H9 (cell line): ENCODE measurements around the gene SULF2. TPM values are rescaled to one million over a fixed set of nuclear protein-coding genes. Genes with fewer than 3 reads are reported as not detected.

Experiments
- DNase-seq: peaks from one replicate; pipeline ENCODE4 v3.0.0-alpha.2; 2017
- H2AFZ ChIP-seq: one replicate; pipeline ENCODE4 v1.6.1; 2013; ENCODE audit warnings: mild to moderate bottlenecking, low read length, control low read depth, moderate library complexity
- H2AK5ac ChIP-seq: 2 replicates; pipeline ENCODE4 v1.6.1; 2013; ENCODE audit warnings: low read length, control low read depth, mixed read lengths; ENCODE audit not compliant: insufficient read length
- H2BK120ac ChIP-seq: one replicate; pipeline ENCODE4 v1.6.1; 2013; ENCODE audit warnings: low read depth, mild to moderate bottlenecking, low read length, control low read depth, inconsistent platforms; ENCODE audit not compliant: poor library complexity, severe bottlenecking
- H2BK12ac ChIP-seq: 2 replicates; pipeline ENCODE4 v1.6.1; 2013; ENCODE audit warnings: low read length, control low read depth, mixed read lengths, low read depth; ENCODE audit not compliant: insufficient read length
- H2BK15ac ChIP-seq: 2 replicates; pipeline ENCODE4 v1.6.1; 2013; ENCODE audit warnings: low read depth, low read length, control low read depth
- H2BK20ac ChIP-seq: one replicate; pipeline ENCODE4 v1.6.1; 2013; ENCODE audit warnings: low read depth, mild to moderate bottlenecking, low read length, control low read depth, inconsistent platforms; ENCODE audit not compliant: poor library complexity, severe bottlenecking
- H2BK5ac ChIP-seq: 2 replicates; pipeline ENCODE4 v1.6.1; 2013; ENCODE audit warnings: low read length, control low read depth, mixed read lengths; ENCODE audit not compliant: insufficient read length
- H3K14ac ChIP-seq: 2 replicates; pipeline ENCODE4 v1.6.1; 2013; ENCODE audit warnings: low read length, control low read depth; ENCODE audit not compliant: insufficient read depth
- H3K18ac ChIP-seq: 2 replicates; pipeline ENCODE4 v1.6.1; 2013; ENCODE audit warnings: low read depth, mild to moderate bottlenecking, mixed read lengths, low read length, control low read depth; ENCODE audit not compliant: insufficient read length
- H3K23ac ChIP-seq: 2 replicates; pipeline ENCODE4 v1.6.1; 2013; ENCODE audit warnings: low read length, control low read depth, mixed read lengths, low read depth; ENCODE audit not compliant: insufficient read length
- H3K23me2 ChIP-seq: 2 replicates; pipeline ENCODE4 v1.6.1; 2013; ENCODE audit warnings: low read depth, mild to moderate bottlenecking, mixed read lengths, low read length, control low read depth; ENCODE audit not compliant: insufficient read length, poor library complexity, severe bottlenecking
- H3K27ac ChIP-seq: 2 replicates; pipeline ENCODE4 v1.5.1; 2013; ENCODE audit warnings: low read length, control low read depth, mixed read lengths, low read depth; ENCODE audit not compliant: insufficient read length
- H3K27me3 ChIP-seq: 2 replicates; pipeline ENCODE4 v1.6.1; 2013; ENCODE audit warnings: low read length, control low read depth, inconsistent platforms; ENCODE audit not compliant: insufficient read depth
- H3K4ac ChIP-seq: 2 replicates; pipeline ENCODE4 v1.6.1; 2013; ENCODE audit warnings: low read depth, mild to moderate bottlenecking, control low read depth, inconsistent platforms, low read length, moderate library complexity
- H3K4me1 ChIP-seq: 2 replicates; pipeline ENCODE4 v1.6.1; 2013; ENCODE audit warnings: low read length, control low read depth, inconsistent platforms; ENCODE audit not compliant: insufficient read depth
- H3K4me2 ChIP-seq: 2 replicates; pipeline ENCODE4 v1.6.1; 2013; ENCODE audit warnings: low read length, control low read depth, mixed read lengths; ENCODE audit not compliant: insufficient read length, insufficient read depth
- H3K56ac ChIP-seq: 2 replicates; pipeline ENCODE4 v1.6.1; 2013; ENCODE audit warnings: low read depth, mild to moderate bottlenecking, mixed read lengths, low read length, control low read depth; ENCODE audit not compliant: insufficient read length
- H3K79me1 ChIP-seq: 2 replicates; pipeline ENCODE4 v1.6.1; 2013; ENCODE audit warnings: low read depth, mild to moderate bottlenecking, moderate library complexity, low read length, control low read depth, inconsistent platforms; ENCODE audit not compliant: insufficient read depth, poor library complexity, severe bottlenecking
- H3K79me2 ChIP-seq: 2 replicates; pipeline ENCODE4 v1.6.1; 2013; ENCODE audit warnings: low read length, control low read depth, inconsistent platforms; ENCODE audit not compliant: insufficient read depth
- H3K9ac ChIP-seq: 2 replicates; pipeline ENCODE4 v1.6.1; 2013; ENCODE audit warnings: low read length, control low read depth, mixed read lengths; ENCODE audit not compliant: insufficient read length; ENCODE audit errors: extremely low read depth
- H3K9me3 ChIP-seq: one replicate; pipeline ENCODE4 v1.6.1; 2013; ENCODE audit warnings: low read depth, low read length, inconsistent platforms; ENCODE audit not compliant: control insufficient read depth
- H3T11ph ChIP-seq: one replicate; pipeline ENCODE4 v1.6.1; 2013; ENCODE audit warnings: mild to moderate bottlenecking, low read length, control low read depth, inconsistent platforms
- H4K20me1 ChIP-seq: one replicate; pipeline ENCODE4 v1.6.1; 2013; ENCODE audit not compliant: control insufficient read depth, insufficient read length, insufficient read depth
- H4K5ac ChIP-seq: 2 replicates; pipeline ENCODE4 v1.6.1; 2013; ENCODE audit warnings: low read depth, mild to moderate bottlenecking, mixed read lengths, low read length, control low read depth; ENCODE audit not compliant: insufficient read length
- H4K8ac ChIP-seq: replicated peaks from 2 replicates; pipeline ENCODE4 v1.6.1; 2013; ENCODE audit warnings: low read length, control low read depth, mixed read lengths, low read depth; ENCODE audit not compliant: insufficient read length
- H4K91ac ChIP-seq: 2 replicates; pipeline ENCODE4 v1.6.1; 2013; ENCODE audit warnings: low read depth, mild to moderate bottlenecking, moderate library complexity, mixed read lengths, low read length, control low read depth; ENCODE audit not compliant: insufficient read length
- H3K27ac Mint-ChIP-seq, 3 experiments: 2 replicates in 2 of 3; 3 replicates in 1 of 3; pipeline ENCODE4 v1.8.0; 2020 to 2021; ENCODE audit warnings: mixed read lengths in 3 of 3, mild to moderate bottlenecking in 1 of 3, moderate library complexity in 1 of 3
- H3K27me3 Mint-ChIP-seq: 2 replicates; pipeline ENCODE4 v1.8.0; 2021; ENCODE audit warnings: low read depth, mild to moderate bottlenecking, moderate library complexity, mixed read lengths
- H3K36me3 Mint-ChIP-seq, 3 experiments: 2 replicates in 2 of 3; 3 replicates in 1 of 3; pipeline ENCODE4 v1.8.0; 2020 to 2021; ENCODE audit warnings: low read depth in 3 of 3, mixed read lengths in 3 of 3; ENCODE audit not compliant: insufficient read depth in 1 of 3
- H3K4me1 Mint-ChIP-seq, 2 experiments: 2 replicates each; pipeline ENCODE4 v1.8.0; 2020; ENCODE audit warnings: mixed read lengths in 2 of 2
- H3K4me3 Mint-ChIP-seq, 2 experiments: 2 replicates in 1 of 2; 3 replicates in 1 of 2; pipeline ENCODE4 v1.8.0; 2020 to 2021; ENCODE audit warnings: mild to moderate bottlenecking in 2 of 2, mixed read lengths in 2 of 2, moderate library complexity in 1 of 2
- H3K9me3 Mint-ChIP-seq, 2 experiments: 2 replicates in 1 of 2; 3 replicates in 1 of 2; pipeline ENCODE4 v1.8.0; 2020; ENCODE audit warnings: mild to moderate bottlenecking in 2 of 2, mixed read lengths in 2 of 2, moderate library complexity in 1 of 2
- CTCF ChIP-seq: fragments of 200-600 bp; sonication (generic); conservative IDR thresholded peaks from 3 replicates; pipeline ENCODE4 v1.8.0; 2021; ENCODE audit warnings: antibody characterized with exemption, mild to moderate bottlenecking
- WGBS: extraction: QIAGEN DNeasy Blood & Tissue Kit; methylation state at CpG from one replicate; pipeline ENCODE4 v1.1.7; 2013; ENCODE audit warnings: missing lambda C conversion rate, low lambda C conversion rate, mixed read lengths; ENCODE audit not compliant: insufficient read length; ENCODE audit errors: extremely low coverage; 5-methylcytosine and 5-hydroxymethylcytosine counted together
- total RNA-seq: library from RNA; stranded (reverse); gene quantifications from 2 replicates; pipeline ENCODE4 v1.2.1, GENCODE V29; 2021

SULF2 gene
- total RNA-seq, 1 experiment from 2014 or later, result 31.2 TPM

- H4K20me1 ChIP-seq, result no peaks in the 10 kb centered on the region
- no peak overlapping the region for H4K91ac ChIP-seq
- H3K4me1 ChIP-seq, result no peaks in the 10 kb centered on the region; the same call in 1 of the 2 replicates
- H3K14ac ChIP-seq, result no peak overlapping the region
- H2BK12ac ChIP-seq, result no peak overlapping the region
- H3K4me2 ChIP-seq, result no peak overlapping the region
- H2AFZ ChIP-seq, result no peak overlapping the region
- no peak for TF ChIP-seq CTCF
- H2BK15ac ChIP-seq, result no peak overlapping the region
- H3T11ph ChIP-seq, result no peak overlapping the region
- no peak overlapping the region for H4K5ac ChIP-seq
- peaks cover 3% of the 10 kb centered on the region for H3K23me2 ChIP-seq
- H3K23ac ChIP-seq, result no peak overlapping the region
- no peak overlapping the region for H4K8ac ChIP-seq
- H2BK120ac ChIP-seq, result no peak overlapping the region
- no peak overlapping the region for H2BK20ac ChIP-seq
- no peaks in the 10 kb centered on the region; the same call in 1 of the 2 replicates for H3K27me3 ChIP-seq
- H3K4me1 Mint-ChIP-seq, result peaks cover 27 to 44% of the 10 kb centered on the region in 2 experiments
- H3K36me3 Mint-ChIP-seq, result no peaks in the 10 kb centered on the region; a peak in 1 of 7 replicates
- no CpG with 5 or more reads among the region's 2 CpGs for WGBS
- peak overlapping the region in 1 of 3 experiments; percentile 94; a peak in 3 of 7 replicates for H3K27ac Mint-ChIP-seq
- no peak overlapping the region for H2AK5ac ChIP-seq
- no peak overlapping the region for H3K4me3 Mint-ChIP-seq
- no peak overlapping the region for H2BK5ac ChIP-seq
- DNase-seq, result no peak
- no peak overlapping the region for H3K56ac ChIP-seq
- H3K4ac ChIP-seq, result no peak overlapping the region
- H3K27ac ChIP-seq, result no peak overlapping the region
- H3K27me3 Mint-ChIP-seq, result peaks cover 24% of the 10 kb centered on the region
- no peak overlapping the region for H3K9ac ChIP-seq
- H3K79me1 ChIP-seq, result no peaks in the 10 kb centered on the region
- peaks cover 0 to 2% of the 10 kb centered on the region in 2 experiments; a peak in 1 of 5 replicates for H3K9me3 Mint-ChIP-seq
- no peak overlapping the region for H3K18ac ChIP-seq
- no peaks in the 10 kb centered on the region for H3K9me3 ChIP-seq
- H3K79me2 ChIP-seq, result no peaks in the 10 kb centered on the region
These were observed 5.9 kb upstream of the SULF2 start for GRCh38 chr20:47791084-47791599.
